Neural progenitor cell (in vitro differentiated cells): ENCODE measurements around the gene NALCN.

Experiments used
- CTCF ChIP-seq: fragments of 200-600 bp; sonication (generic); IDR thresholded peaks from 2 replicates; pipeline ENCODE4 v1.5.1; 2017; ENCODE audit warnings: antibody characterized with exemption, mild to moderate bottlenecking
- EZH2phosphoT487 ChIP-seq: fragments of 200-600 bp; sonication (generic); IDR thresholded peaks from 2 replicates; pipeline ENCODE4 v1.6.1; 2017; ENCODE audit warnings: antibody characterized with exemption

GRCh38 chr13:101049166-101049850, 367.0 kb downstream of the NALCN start:
- TF ChIP-seq CTCF: no peak
- TF ChIP-seq EZH2phosphoT487: no peak
